Activated T-cell treated with anti-CD3 and anti-CD28 coated beads, Interleukin-2, amount 50 U/mL, for 4 hours (primary cell): Measurements from ENCODE around the gene FLAD1. TPM values are rescaled to one million over a fixed set of nuclear protein-coding genes. Genes with fewer than 3 reads are reported as not detected.

Source experiments
- ATAC-seq, 2 donors: fragments of 200-7000 bp; cut with Tn5 transposase; one replicate each; pipeline ENCODE4 v1.10.0; 2021
- DNase-seq: peaks from one replicate; pipeline ENCODE4 v3.0.0-alpha.2; 2020
- H3K27me3 Mint-ChIP-seq: one replicate; pipeline ENCODE4 v1.8.0; 2021; ENCODE audit warnings: low read depth, mixed read lengths
- H3K36me3 Mint-ChIP-seq: one replicate; pipeline ENCODE4 v1.8.0; 2022; ENCODE audit warnings: mixed read lengths; ENCODE audit not compliant: insufficient read depth
- H3K4me1 Mint-ChIP-seq: one replicate; pipeline ENCODE4 v1.8.0; 2021; ENCODE audit warnings: low read depth, mixed read lengths
- H3K4me3 Mint-ChIP-seq: one replicate; pipeline ENCODE4 v1.8.0; 2021; ENCODE audit warnings: mild to moderate bottlenecking, moderate library complexity, mixed read lengths
- H3K9me3 Mint-ChIP-seq: one replicate; pipeline ENCODE4 v1.8.0; 2021; ENCODE audit warnings: mixed read lengths
- total RNA-seq, 3 donors: library from RNA; stranded (reverse); gene quantifications; one replicate each; pipeline ENCODE4 v1.2.1, GENCODE V29; 2021

FLAD1 gene
- total RNA-seq, 3 donors from 2014 or later = 108 to 109 (median 108) TPM

- peaks cover 12% of the 10 kb centered on the region for H3K36me3 Mint-ChIP-seq
- peaks cover 52% of the 10 kb centered on the region for H3K4me1 Mint-ChIP-seq
- no peak overlapping the region for H3K4me3 Mint-ChIP-seq
- DNase-seq (no peak), ATAC-seq (no peak)
- no peaks in the 10 kb centered on the region for H3K27me3 Mint-ChIP-seq
- no peaks in the 10 kb centered on the region for H3K9me3 Mint-ChIP-seq
These were observed 38.6 kb upstream of the FLAD1 start for GRCh38 chr1:154944401-154945159.

- Mint-ChIP-seq H3K4me1 (peaks cover 48% of the 10 kb centered on the region), H3K27me3 (no peaks in the 10 kb centered on the region), H3K4me3 (no peak overlapping the region), H3K9me3 (no peaks in the 10 kb centered on the region), H3K36me3 (peaks cover 12% of the 10 kb centered on the region)
- ATAC-seq (no peak), DNase-seq (no peak)
These were observed 37.8 kb upstream of the FLAD1 start for GRCh38 chr1:154945160-154945961.

GRCh38 chr1:154945962-154946850, 36.9 kb upstream of the FLAD1 start:
- H3K4me3 Mint-ChIP-seq = no peak overlapping the region

GRCh38 chr1:154948079-154948478, 35.1 kb upstream of the FLAD1 start:
- H3K4me3 Mint-ChIP-seq = no peak overlapping the region
- DNase-seq (no peak), ATAC-seq (no peak)
- H3K36me3 Mint-ChIP-seq = peaks cover 21% of the 10 kb centered on the region
- no peaks in the 10 kb centered on the region for H3K27me3 Mint-ChIP-seq
- peaks cover 50% of the 10 kb centered on the region for H3K4me1 Mint-ChIP-seq
- H3K9me3 Mint-ChIP-seq = no peaks in the 10 kb centered on the region

More at GRCh38 chr1:154945962-154946850, 36.9 kb upstream of the FLAD1 start:
- no peaks in the 10 kb centered on the region for H3K9me3 Mint-ChIP-seq
- ATAC-seq (no peak), DNase-seq (no peak)
- H3K4me1 Mint-ChIP-seq = peaks cover 48% of the 10 kb centered on the region
- H3K27me3 Mint-ChIP-seq = no peaks in the 10 kb centered on the region
- H3K36me3 Mint-ChIP-seq = peaks cover 18% of the 10 kb centered on the region

- peak; percentile 50 to 59 for ATAC-seq
- peak; percentile 54 for DNase-seq
- peaks cover 14% of the 10 kb centered on the region for H3K36me3 Mint-ChIP-seq
- H3K4me1 Mint-ChIP-seq = peaks cover 75% of the 10 kb centered on the region
- H3K9me3 Mint-ChIP-seq = no peaks in the 10 kb centered on the region
- H3K27me3 Mint-ChIP-seq = no peaks in the 10 kb centered on the region
- H3K4me3 Mint-ChIP-seq = peak overlapping the region; percentile 86
These were observed 31.1 kb upstream of the FLAD1 start for GRCh38 chr1:154951901-154952657.

- Mint-ChIP-seq H3K9me3 (no peaks in the 10 kb centered on the region), H3K27me3 (no peaks in the 10 kb centered on the region), H3K4me1 (peaks cover 80% of the 10 kb centered on the region), H3K36me3 (peaks cover 14% of the 10 kb centered on the region), H3K4me3 (peak overlapping the region; percentile 86)
- ATAC-seq = no peak
- DNase-seq = no peak
These were observed 30.5 kb upstream of the FLAD1 start for GRCh38 chr1:154952664-154953063.

GRCh38 chr1:154953611-154954038, 29.5 kb upstream of the FLAD1 start:
- H3K9me3 Mint-ChIP-seq = no peaks in the 10 kb centered on the region
- peak overlapping the region; percentile 86 for H3K4me3 Mint-ChIP-seq
- DNase-seq (no peak), ATAC-seq (no peak)
- peaks cover 12% of the 10 kb centered on the region for H3K36me3 Mint-ChIP-seq
- no peaks in the 10 kb centered on the region for H3K27me3 Mint-ChIP-seq
- peaks cover 81% of the 10 kb centered on the region for H3K4me1 Mint-ChIP-seq

- no peak for ATAC-seq
- peaks cover 9% of the 10 kb centered on the region for H3K36me3 Mint-ChIP-seq
These were observed 28.6 kb upstream of the FLAD1 start for GRCh38 chr1:154954541-154954940.

GRCh38 chr1:154955039-154955717, 28.0 kb upstream of the FLAD1 start:
- Mint-ChIP-seq H3K36me3 (peaks cover 11% of the 10 kb centered on the region), H3K9me3 (no peaks in the 10 kb centered on the region), H3K4me3 (peak overlapping the region; percentile 86), H3K27me3 (no peaks in the 10 kb centered on the region), H3K4me1 (peaks cover 77% of the 10 kb centered on the region)
- DNase-seq (peak; percentile 73), ATAC-seq (peak; percentile 70 to 73)

More at GRCh38 chr1:154954541-154954940, 28.6 kb upstream of the FLAD1 start:
- peaks cover 77% of the 10 kb centered on the region for H3K4me1 Mint-ChIP-seq
- H3K9me3 Mint-ChIP-seq = no peaks in the 10 kb centered on the region
- H3K27me3 Mint-ChIP-seq = no peaks in the 10 kb centered on the region
- H3K4me3 Mint-ChIP-seq = peak overlapping the region; percentile 86
- DNase-seq = no peak

GRCh38 chr1:154955718-154956543, 27.2 kb upstream of the FLAD1 start, which contains the start of gene PBXIP1:
Gene PBXIP1, minus strand, starts transcription at chr1:154956099. Its CDS starts 2,378 bp downstream, at chr1:154953721.
- peak; percentile 71 for ATAC-seq
- Mint-ChIP-seq H3K9me3 (no peaks in the 10 kb centered on the region), H3K36me3 (peaks cover 5% of the 10 kb centered on the region), H3K4me1 (peaks cover 75% of the 10 kb centered on the region), H3K4me3 (peak within 1 kb of the TSS; percentile 86), H3K27me3 (no peaks in the 10 kb centered on the region)
- peak; percentile 67 for DNase-seq

GRCh38 chr1:154956544-154956941, 26.6 kb upstream of the FLAD1 start:
- DNase-seq (no peak), ATAC-seq (no peak)
- no peaks in the 10 kb centered on the region for H3K27me3 Mint-ChIP-seq
- peaks cover 71% of the 10 kb centered on the region for H3K4me1 Mint-ChIP-seq
- H3K4me3 Mint-ChIP-seq = peak overlapping the region; percentile 86
- no peaks in the 10 kb centered on the region for H3K9me3 Mint-ChIP-seq
- H3K36me3 Mint-ChIP-seq = peaks cover 5% of the 10 kb centered on the region

- H3K4me3 Mint-ChIP-seq = peak overlapping the region; percentile 86
- H3K27me3 Mint-ChIP-seq = no peaks in the 10 kb centered on the region
- H3K36me3 Mint-ChIP-seq = peaks cover 5% of the 10 kb centered on the region
- DNase-seq = no peak
- no peaks in the 10 kb centered on the region for H3K9me3 Mint-ChIP-seq
- ATAC-seq = no peak
- peaks cover 65% of the 10 kb centered on the region for H3K4me1 Mint-ChIP-seq
These were observed 26.0 kb upstream of the FLAD1 start for GRCh38 chr1:154957091-154957657.
